Measurements from ENCODE around the gene NAMPT. TPM values are rescaled to one million over a fixed set of nuclear protein-coding genes. Genes with fewer than 3 reads are reported as not detected.

NAMPT gene
- total RNA-seq = 64.4 and 71.6 TPM in 2 replicates
- long read RNA-seq, full-length matches to known transcripts = 340 of 385 reads
- long read RNA-seq, partial matches to known transcripts = 16 of 385 reads
- long read RNA-seq, other reads (novel, unspliced or antisense) = 29 of 385 reads

- no peaks in the 10 kb centered on the region for H3K36me3 Mint-ChIP-seq (ENCODE audit: unreplicated experiment)
- no peaks in the 10 kb centered on the region for H3K9me3 Mint-ChIP-seq (ENCODE audit: unreplicated experiment)
- no peaks in the 10 kb centered on the region for H3K27me3 Mint-ChIP-seq (ENCODE audit: unreplicated experiment)
- H3K4me3 Mint-ChIP-seq (ENCODE audit: unreplicated experiment) = peak within 1 kb of the TSS; percentile 96
- H3K27ac Mint-ChIP-seq (ENCODE audit: unreplicated experiment) = peak within 1 kb of the TSS; percentile 99
- no peak for TF ChIP-seq CTCF (IDR thresholded peaks at IDR 0.05)
- peaks cover 35% of the 10 kb centered on the region for H3K4me1 Mint-ChIP-seq (ENCODE audit: unreplicated experiment)
- DNase-seq (ENCODE audit: extremely low spot score, unreplicated experiment) = no peak
These were observed at the start of gene NAMPT for GRCh38 chr7:106284714-106285050. Gene NAMPT (minus strand): TSS chr7:106284983. CDS start chr7:106284884, 99 bp downstream.

GRCh38 chr7:106332201-106332600 lies 47.4 kb upstream of the NAMPT start:
- Mint-ChIP-seq H3K4me3 (ENCODE audit: unreplicated experiment) (no peak overlapping the region), H3K9me3 (ENCODE audit: unreplicated experiment) (peaks cover 6% of the 10 kb centered on the region), H3K4me1 (ENCODE audit: unreplicated experiment) (peaks cover 11% of the 10 kb centered on the region), H3K36me3 (ENCODE audit: unreplicated experiment) (no peaks in the 10 kb centered on the region), H3K27me3 (ENCODE audit: unreplicated experiment) (peaks cover 2% of the 10 kb centered on the region), H3K27ac (ENCODE audit: unreplicated experiment) (no peak overlapping the region)
- no peak for TF ChIP-seq CTCF (IDR thresholded peaks at IDR 0.05)
- DNase-seq (ENCODE audit: extremely low spot score, unreplicated experiment) = no peak

- Mint-ChIP-seq H3K36me3 (ENCODE audit: unreplicated experiment) (no peaks in the 10 kb centered on the region), H3K27me3 (ENCODE audit: unreplicated experiment) (peaks cover 2% of the 10 kb centered on the region), H3K9me3 (ENCODE audit: unreplicated experiment) (peaks cover under 1% of the 10 kb centered on the region), H3K4me3 (ENCODE audit: unreplicated experiment) (no peak overlapping the region), H3K4me1 (ENCODE audit: unreplicated experiment) (peaks cover 15% of the 10 kb centered on the region), H3K27ac (ENCODE audit: unreplicated experiment) (no peak overlapping the region)
- TF ChIP-seq CTCF (IDR thresholded peaks at IDR 0.05) = no peak
- DNase-seq (ENCODE audit: extremely low spot score, unreplicated experiment) = no peak
These were observed 46.8 kb upstream of the NAMPT start for GRCh38 chr7:106331441-106332175.

GRCh38 chr7:106329971-106330733 lies 45.4 kb upstream of the NAMPT start:
- Mint-ChIP-seq H3K4me3 (ENCODE audit: unreplicated experiment) (no peak overlapping the region), H3K27ac (ENCODE audit: unreplicated experiment) (peak overlapping the region; percentile 45), H3K27me3 (ENCODE audit: unreplicated experiment) (peaks cover under 1% of the 10 kb centered on the region), H3K36me3 (ENCODE audit: unreplicated experiment) (no peaks in the 10 kb centered on the region), H3K9me3 (ENCODE audit: unreplicated experiment) (no peaks in the 10 kb centered on the region), H3K4me1 (ENCODE audit: unreplicated experiment) (peaks cover 17% of the 10 kb centered on the region)
- no peak for TF ChIP-seq CTCF (IDR thresholded peaks at IDR 0.05)
- no peak for DNase-seq (ENCODE audit: extremely low spot score, unreplicated experiment)

- Mint-ChIP-seq H3K27me3 (ENCODE audit: unreplicated experiment) (no peaks in the 10 kb centered on the region), H3K36me3 (ENCODE audit: unreplicated experiment) (no peaks in the 10 kb centered on the region), H3K27ac (ENCODE audit: unreplicated experiment) (no peak overlapping the region), H3K9me3 (ENCODE audit: unreplicated experiment) (no peaks in the 10 kb centered on the region), H3K4me3 (ENCODE audit: unreplicated experiment) (no peak overlapping the region), H3K4me1 (ENCODE audit: unreplicated experiment) (peaks cover 17% of the 10 kb centered on the region)
- no peak for TF ChIP-seq CTCF (IDR thresholded peaks at IDR 0.05)
- DNase-seq (ENCODE audit: extremely low spot score, unreplicated experiment) = no peak
These were observed 44.6 kb upstream of the NAMPT start for GRCh38 chr7:106329408-106329807.
